GM12865 (cell line): Measurements from ENCODE around the gene GATA2.

ENCODE experiments used
- DNase-seq: peaks from one replicate; pipeline ENCODE4 v3.0.0; 2010; ENCODE audit warnings: low read depth
- H3K4me3 ChIP-seq: 2 replicates; pipeline ENCODE4 v1.5.1; 2011; ENCODE audit warnings: mild to moderate bottlenecking, low read depth, low read length, control low read depth
- TF ChIP-seq, protein P1 (sequence below): IDR thresholded peaks from 2 replicates; pipeline ENCODE4 v1.5.1; 2011; ENCODE audit warnings: low read length, control low read depth, low read depth, inconsistent platforms; ENCODE audit not compliant: insufficient read depth; ENCODE audit errors: missing control alignments

The GATA2 gene

DNA sequence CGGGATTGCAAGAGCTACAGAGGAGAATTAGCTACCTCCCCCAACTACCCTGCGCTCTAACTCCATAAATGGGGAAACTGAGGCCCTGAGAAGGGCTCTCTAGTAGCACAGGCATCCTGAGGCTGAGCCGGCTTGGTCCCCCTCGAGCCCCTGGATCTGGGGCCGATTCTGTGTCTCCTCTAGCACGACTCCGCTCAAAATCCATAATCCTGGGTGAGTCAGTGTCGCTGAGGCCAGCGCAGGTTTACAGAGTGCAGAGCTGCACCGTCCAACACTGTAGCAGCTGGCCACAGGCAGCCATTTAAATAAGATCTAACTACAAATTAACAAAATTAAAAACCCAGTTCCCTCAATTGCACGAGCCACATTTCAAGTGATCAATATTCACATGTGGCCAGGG, 10.8 kb downstream of the GATA2 start:
- H3K4me3 ChIP-seq: no peak overlapping the region
- TF ChIP-seq, protein P1, sequence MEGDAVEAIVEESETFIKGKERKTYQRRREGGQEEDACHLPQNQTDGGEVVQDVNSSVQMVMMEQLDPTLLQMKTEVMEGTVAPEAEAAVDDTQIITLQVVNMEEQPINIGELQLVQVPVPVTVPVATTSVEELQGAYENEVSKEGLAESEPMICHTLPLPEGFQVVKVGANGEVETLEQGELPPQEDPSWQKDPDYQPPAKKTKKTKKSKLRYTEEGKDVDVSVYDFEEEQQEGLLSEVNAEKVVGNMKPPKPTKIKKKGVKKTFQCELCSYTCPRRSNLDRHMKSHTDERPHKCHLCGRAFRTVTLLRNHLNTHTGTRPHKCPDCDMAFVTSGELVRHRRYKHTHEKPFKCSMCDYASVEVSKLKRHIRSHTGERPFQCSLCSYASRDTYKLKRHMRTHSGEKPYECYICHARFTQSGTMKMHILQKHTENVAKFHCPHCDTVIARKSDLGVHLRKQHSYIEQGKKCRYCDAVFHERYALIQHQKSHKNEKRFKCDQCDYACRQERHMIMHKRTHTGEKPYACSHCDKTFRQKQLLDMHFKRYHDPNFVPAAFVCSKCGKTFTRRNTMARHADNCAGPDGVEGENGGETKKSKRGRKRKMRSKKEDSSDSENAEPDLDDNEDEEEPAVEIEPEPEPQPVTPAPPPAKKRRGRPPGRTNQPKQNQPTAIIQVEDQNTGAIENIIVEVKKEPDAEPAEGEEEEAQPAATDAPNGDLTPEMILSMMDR: no peak
- no peak for DNase-seq

DNA sequence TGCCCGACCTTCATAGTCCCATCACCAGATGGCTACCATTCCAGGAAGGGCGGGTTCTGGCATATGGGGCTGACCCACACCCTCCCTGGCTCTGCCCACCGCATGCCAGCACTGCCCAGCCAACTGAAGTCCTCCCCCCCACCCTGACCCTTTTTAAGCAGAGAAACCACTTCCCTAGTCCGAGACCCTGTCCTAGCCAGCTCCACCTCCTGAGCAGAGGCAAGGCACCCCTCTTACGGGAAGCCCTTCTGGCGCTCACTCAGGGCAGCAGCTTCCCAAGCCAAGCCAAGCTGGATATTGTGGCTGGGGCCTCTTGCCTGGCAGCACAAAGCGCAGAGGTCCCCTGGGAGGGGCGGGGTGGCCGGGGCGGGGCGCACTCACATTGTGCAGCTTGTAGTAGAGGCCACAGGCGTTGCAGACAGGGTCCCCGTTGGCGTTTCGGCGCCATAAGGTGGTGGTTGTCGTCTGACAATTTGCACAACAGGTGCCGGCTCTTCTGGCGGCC, 11.5 kb downstream of the GATA2 start:
- DNase-seq: no peak
- no peak overlapping the region for H3K4me3 ChIP-seq

DNA sequence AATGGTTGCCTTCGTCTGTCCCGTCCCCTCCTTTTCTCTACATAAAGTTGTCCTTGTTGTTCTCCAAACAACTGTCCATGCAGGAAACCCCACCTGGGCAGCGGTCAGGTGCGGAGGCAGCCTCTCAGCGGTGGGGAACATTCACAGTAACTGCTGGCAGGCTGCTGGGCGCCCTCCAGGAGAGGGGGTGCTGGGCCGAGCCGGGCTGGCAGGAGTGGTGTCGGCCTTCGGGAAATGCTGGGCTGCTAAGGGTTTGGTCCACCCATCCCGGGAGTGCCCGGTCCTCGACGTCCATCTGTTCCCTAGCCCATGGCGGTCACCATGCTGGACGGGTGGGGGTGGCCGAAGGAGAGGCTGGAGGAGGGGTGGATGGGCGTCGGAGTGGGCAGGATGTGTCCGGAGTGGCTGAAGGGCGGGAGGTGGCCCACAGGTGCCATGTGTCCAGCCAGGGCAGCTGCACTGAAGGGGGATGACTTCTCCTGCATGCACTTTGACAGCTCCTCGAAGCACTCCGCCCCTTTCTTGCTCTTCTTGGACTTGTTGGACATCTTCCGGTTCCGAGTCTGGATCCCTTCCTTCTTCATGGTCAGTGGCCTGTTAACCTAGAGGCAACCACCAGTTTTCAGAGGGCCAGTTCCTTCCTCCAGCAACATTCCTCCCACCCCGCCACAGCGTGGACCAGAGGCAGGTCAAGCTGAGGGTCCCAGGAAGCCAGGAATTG, 12.1 kb downstream of the GATA2 start:
- TF ChIP-seq, protein P1: no peak
- no peak overlapping the region for H3K4me3 ChIP-seq
- DNase-seq: no peak

More for the DNA sequence above, 11.5 kb downstream of the GATA2 start:
- TF ChIP-seq, protein P1: no peak

DNA sequence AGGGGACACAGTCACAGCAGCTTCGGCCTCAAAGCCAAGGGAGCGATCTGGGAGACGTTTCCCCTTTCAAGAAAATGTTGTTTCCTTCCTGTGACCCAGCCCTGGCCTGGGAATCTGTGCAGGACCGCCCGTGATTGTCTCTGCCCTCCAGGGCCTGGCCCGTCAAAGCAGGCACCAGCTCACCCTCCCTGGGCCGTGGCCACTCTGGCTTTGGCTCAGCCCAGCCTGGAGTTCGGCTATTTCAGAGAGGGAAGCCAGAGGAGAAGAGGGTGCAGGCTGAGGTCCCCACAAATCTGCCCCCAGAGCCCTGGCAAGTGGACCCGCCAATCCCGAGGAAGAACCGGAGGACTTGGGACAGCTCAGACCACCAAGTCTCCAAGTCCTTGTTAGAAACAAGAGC, 12.7 kb downstream of the GATA2 start:
- H3K4me3 ChIP-seq: no peak overlapping the region
- TF ChIP-seq, protein P1: no peak
- DNase-seq: no peak

DNA sequence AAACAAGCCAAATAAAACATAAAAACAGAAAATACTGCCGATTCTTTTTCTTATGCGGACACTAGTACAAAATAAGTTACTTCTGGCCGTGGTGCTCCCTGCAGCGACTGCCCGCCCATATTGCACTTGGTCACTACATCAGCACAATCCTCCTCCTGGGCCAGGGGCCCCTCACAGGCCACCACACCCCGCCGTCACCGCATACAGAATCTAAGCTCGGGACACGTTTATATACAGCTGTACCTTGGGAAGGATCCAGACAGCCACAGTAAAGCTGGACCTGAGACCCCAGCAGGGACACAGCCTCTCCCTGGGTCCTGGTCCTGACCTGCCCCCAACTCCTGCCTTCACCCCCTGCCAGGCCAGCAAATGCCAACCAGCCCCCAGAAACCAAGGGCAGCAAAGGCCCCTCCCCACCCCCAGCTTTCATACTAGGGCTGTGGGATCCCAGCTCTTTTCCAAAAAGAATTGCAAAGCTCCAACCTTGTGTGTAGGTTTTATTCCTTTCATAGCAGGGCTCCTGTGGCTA, 13.4 kb downstream of the GATA2 start:
- no peak overlapping the region for H3K4me3 ChIP-seq

DNA sequence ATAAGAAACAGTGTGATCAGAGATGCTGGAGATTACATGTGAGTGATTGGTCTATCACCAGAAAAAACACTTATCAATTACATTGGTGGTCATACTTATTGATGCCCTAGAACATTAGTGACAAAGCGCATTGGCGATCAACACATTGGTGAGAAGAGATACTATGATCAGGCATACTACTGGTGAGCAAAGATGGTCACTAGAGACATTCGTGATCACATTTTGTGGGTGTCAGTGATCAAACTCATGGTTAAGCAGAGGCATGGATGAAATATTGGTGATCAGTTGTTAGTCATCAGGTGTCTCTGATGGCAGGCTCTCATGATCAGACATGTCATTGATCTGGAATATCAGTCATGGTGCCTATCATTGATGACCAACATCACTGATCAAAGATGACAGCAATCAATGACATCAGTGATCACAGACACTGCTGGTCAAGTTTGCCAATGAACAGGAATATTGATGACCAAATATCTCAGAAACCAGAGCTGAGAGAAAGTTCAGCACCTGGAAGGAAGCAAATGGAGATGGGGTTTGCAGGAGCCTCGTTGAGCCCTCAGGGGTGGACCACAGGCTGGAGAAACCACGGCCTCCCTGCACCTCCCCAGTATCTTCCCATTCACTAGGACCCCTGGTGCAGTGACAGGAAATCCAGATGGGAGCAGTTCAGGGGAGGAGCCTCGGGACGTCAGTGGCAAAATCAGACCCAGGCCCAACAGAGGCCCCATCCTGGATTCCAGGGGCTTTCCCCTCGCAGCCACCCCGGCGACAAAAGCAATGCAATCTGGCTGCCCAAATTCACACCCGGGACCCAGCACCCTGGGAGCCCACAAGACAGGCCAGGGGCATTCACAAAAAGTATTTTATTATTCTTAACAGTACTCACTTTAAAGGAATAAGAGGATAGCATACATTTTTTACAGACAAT, 14.2 kb downstream of the GATA2 start:
- no peak overlapping the region for H3K4me3 ChIP-seq
- DNase-seq: no peak
- TF ChIP-seq, protein P1: no peak

More for the DNA sequence above, 13.4 kb downstream of the GATA2 start:
- TF ChIP-seq, protein P1: no peak
- DNase-seq: no peak
